Osteoblast (primary cell): ENCODE results near the gene FBLN1. TPM values are rescaled to one million over a fixed set of nuclear protein-coding genes. Genes with fewer than 3 reads are reported as not detected.

Source experiments
- DNase-seq: peaks from one replicate; pipeline ENCODE4 v3.0.0; 2011; ENCODE audit warnings: low spot score, mixed read lengths; ENCODE audit not compliant: insufficient read length; ENCODE audit errors: missing footprints
- H2AFZ ChIP-seq: 2 replicates; pipeline ENCODE4 v1.6.0; 2011; ENCODE audit warnings: mild to moderate bottlenecking, low read length
- H3K27ac ChIP-seq: 2 replicates; pipeline ENCODE4 v1.5.1; 2011; ENCODE audit warnings: mild to moderate bottlenecking, low read depth, low read length, moderate library complexity
- H3K27me3 ChIP-seq: 2 replicates; pipeline ENCODE4 v1.6.0; 2012; ENCODE audit warnings: mild to moderate bottlenecking, control low read depth, inconsistent platforms, low read length, moderate library complexity; ENCODE audit not compliant: insufficient read depth
- H3K36me3 ChIP-seq: 2 replicates; pipeline ENCODE4 v1.5.1; 2011; ENCODE audit warnings: mild to moderate bottlenecking, low read length, control low read depth, moderate library complexity; ENCODE audit not compliant: insufficient read depth
- H3K4me1 ChIP-seq: 2 replicates; pipeline ENCODE4 v1.5.1; 2011; ENCODE audit warnings: mild to moderate bottlenecking, low read length, control low read depth, moderate library complexity; ENCODE audit not compliant: insufficient read depth
- H3K4me2 ChIP-seq: 2 replicates; pipeline ENCODE4 v1.6.0; 2011; ENCODE audit warnings: mild to moderate bottlenecking, low read length; ENCODE audit not compliant: insufficient read depth
- H3K4me3 ChIP-seq: fragments of 200-600 bp; sonication (generic); 3 replicates; pipeline ENCODE4 v1.5.1; 2012; ENCODE audit warnings: mild to moderate bottlenecking, low read length, inconsistent platforms; ENCODE audit not compliant: insufficient read depth
- H3K79me2 ChIP-seq: 2 replicates; pipeline ENCODE4 v1.6.0; 2012; ENCODE audit warnings: mild to moderate bottlenecking, low read length, control low read depth, inconsistent platforms; ENCODE audit not compliant: insufficient read depth
- H3K9me3 ChIP-seq: 2 replicates; pipeline ENCODE4 v1.5.1; 2011; ENCODE audit warnings: low read depth, low read length, control low read depth
- H4K20me1 ChIP-seq: 2 replicates; pipeline ENCODE4 v1.6.0; 2012; ENCODE audit warnings: mild to moderate bottlenecking, low read length, control low read depth; ENCODE audit not compliant: insufficient read depth
- CTCF ChIP-seq: IDR thresholded peaks from 2 replicates; pipeline ENCODE4 v1.5.1; 2011; ENCODE audit warnings: mild to moderate bottlenecking, low read depth, low read length, moderate library complexity; ENCODE audit errors: extremely low read depth
- total RNA-seq: library from RNA; depleted of rRNA; stranded (reverse); fragments of >200 nt; gene quantifications from 2 replicates; pipeline ENCODE4 v1.2.3, GENCODE V29; 2012

Gene FBLN1
- total RNA-seq, 1 donor, result 88.3 TPM

GRCh38 chr22:45503816-45504372, 1.2 kb downstream of the FBLN1 start:
- peak overlapping the region; percentile 54 for H3K4me2 ChIP-seq
- no peak overlapping the region for H2AFZ ChIP-seq
- H3K27ac ChIP-seq, result no peak overlapping the region
- H3K79me2 ChIP-seq, result peaks cover 29% of the 10 kb centered on the region
- no peaks in the 10 kb centered on the region for H3K9me3 ChIP-seq
- no peaks in the 10 kb centered on the region for H3K27me3 ChIP-seq
- H4K20me1 ChIP-seq, result no peaks in the 10 kb centered on the region
- DNase-seq, result peak; percentile 43
- H3K4me1 ChIP-seq, result peaks cover 8% of the 10 kb centered on the region
- peak overlapping the region; percentile 72 for H3K4me3 ChIP-seq
- H3K36me3 ChIP-seq, result no peaks in the 10 kb centered on the region
- TF ChIP-seq CTCF, result no peak

- no peaks in the 10 kb centered on the region for H3K9me3 ChIP-seq
- H3K4me3 ChIP-seq, result peak overlapping the region; percentile 72
- peak overlapping the region; percentile 54 for H3K4me2 ChIP-seq
- peaks cover 8% of the 10 kb centered on the region for H3K4me1 ChIP-seq
- peaks cover 31% of the 10 kb centered on the region for H3K79me2 ChIP-seq
- TF ChIP-seq CTCF, result no peak
- peak overlapping the region; percentile 56 for H3K27ac ChIP-seq
- H2AFZ ChIP-seq, result peak overlapping the region; percentile 83
- H3K36me3 ChIP-seq, result no peaks in the 10 kb centered on the region
- no peaks in the 10 kb centered on the region for H3K27me3 ChIP-seq
- peak; percentile 98 for DNase-seq
- no peaks in the 10 kb centered on the region for H4K20me1 ChIP-seq
These were observed 2.0 kb downstream of the FBLN1 start for GRCh38 chr22:45504373-45505341.

GRCh38 chr22:45505991-45506747, 3.5 kb downstream of the FBLN1 start:
- no peak for TF ChIP-seq CTCF
- H3K79me2 ChIP-seq, result peaks cover 31% of the 10 kb centered on the region

More at GRCh38 chr22:45505991-45506747, 3.5 kb downstream of the FBLN1 start:
- no peak overlapping the region for H3K27ac ChIP-seq
- no peak overlapping the region for H2AFZ ChIP-seq
- DNase-seq, result no peak
- H3K9me3 ChIP-seq, result no peaks in the 10 kb centered on the region
- no peak overlapping the region for H3K4me2 ChIP-seq
- no peaks in the 10 kb centered on the region for H3K27me3 ChIP-seq
- H3K4me1 ChIP-seq, result peaks cover 8% of the 10 kb centered on the region
- H4K20me1 ChIP-seq, result no peaks in the 10 kb centered on the region
- H3K4me3 ChIP-seq, result no peak overlapping the region
- no peaks in the 10 kb centered on the region for H3K36me3 ChIP-seq
